K562 (cell line): ENCODE results near the gene UBE2E1.

Experiments
- CBX3 ChIP-seq, 2 experiments: IDR thresholded peaks; 1 replicate in 1 of 2; 2 replicates in 1 of 2; pipeline ENCODE4 v1.6.1; 2012; ENCODE audit warnings: inconsistent platforms in 2 of 2, low read length in 2 of 2, borderline replicate concordance in 1 of 2, control low read depth in 1 of 2
- HDAC6 ChIP-seq: IDR thresholded peaks from 2 replicates; pipeline ENCODE4 v1.6.1; 2012; ENCODE audit warnings: low read depth, mild to moderate bottlenecking, control low read depth, inconsistent platforms, low read length, moderate library complexity
- JUND ChIP-seq, 2 experiments: IDR thresholded peaks; 2 replicates in 1 of 2; 3 replicates in 1 of 2; pipeline ENCODE4 v1.6.1; 2011; ENCODE audit warnings: borderline replicate concordance in 2 of 2, low read depth in 2 of 2, low read length in 2 of 2, improper control_type of control experiment in 1 of 2, missing biosample characterization in 1 of 2, missing genetic modification characterization in 1 of 2, missing genetic modification reagents in 1 of 2
- KDM1A ChIP-seq, 2 experiments: fragments of 450-650 bp; IDR thresholded peaks; 2 replicates each; pipeline ENCODE4 v1.6.1; 2016; ENCODE audit warnings: mild to moderate bottlenecking in 2 of 2
- NFRKB ChIP-seq: fragments of 450-650 bp; IDR thresholded peaks from 2 replicates; pipeline ENCODE4 v1.6.1; 2016; ENCODE audit warnings: low read depth
- NR3C1 ChIP-seq: sonication (generic); formaldehyde crosslinking; IDR thresholded peaks from 2 replicates; pipeline ENCODE4 v1.8.1; 2022; ENCODE audit warnings: missing genetic modification reagents
- PHF8 ChIP-seq: fragments of 200-600 bp; sonication (generic); IDR thresholded peaks from 2 replicates; pipeline ENCODE4 v1.6.1; 2012; ENCODE audit warnings: mixed run types, mild to moderate bottlenecking, inconsistent platforms, low read length, moderate library complexity, borderline replicate concordance
- ZFP36 ChIP-seq: fragments of 150-350 bp; IDR thresholded peaks from 2 replicates; pipeline ENCODE4 v1.6.1; 2018; ENCODE audit warnings: low read length, low read depth; ENCODE audit not compliant: partially characterized antibody
- ZFPM2 ChIP-seq: fragments of 250-450 bp; sonication (Bioruptor Pico); IDR thresholded peaks from 2 replicates; pipeline ENCODE4 v1.5.1; 2022; ENCODE audit warnings: mild to moderate bottlenecking
- TF ChIP-seq, protein P1 (sequence below): fragments of 250-450 bp; sonication (Bioruptor Pico); IDR thresholded peaks from 2 replicates; pipeline ENCODE4 v1.5.0; 2020; ENCODE audit warnings: mild to moderate bottlenecking, borderline replicate concordance
- TF ChIP-seq, protein P2 (sequence below): sonication (generic); formaldehyde crosslinking; IDR thresholded peaks from 2 replicates; pipeline ENCODE4 v1.4.0; 2020; ENCODE audit warnings: mild to moderate bottlenecking, missing genetic modification reagents
- TF ChIP-seq, protein P3 (sequence below): fragments of 250-450 bp; sonication (Bioruptor Pico); IDR thresholded peaks from 2 replicates; pipeline ENCODE4 v1.4.0; 2020; ENCODE audit warnings: mild to moderate bottlenecking, moderate library complexity
- TF ChIP-seq, protein P4 (sequence below): sonication (generic); formaldehyde crosslinking; IDR thresholded peaks from 2 replicates; pipeline ENCODE4 v1.8.0; 2022; ENCODE audit warnings: mild to moderate bottlenecking, low read depth, missing genetic modification reagents
- TF ChIP-seq, protein P5 (sequence below), 3 experiments: IDR thresholded peaks in 2 of 3; conservative IDR thresholded peaks in 1 of 3; 2 replicates each; pipeline ENCODE4 v1.5.1; 2011 to 2012; ENCODE audit warnings: low read length in 3 of 3, mild to moderate bottlenecking in 3 of 3, control low read depth in 2 of 3, improper control_type of control experiment in 1 of 3, inconsistent platforms in 1 of 3, low read depth in 1 of 3, mixed read lengths in 1 of 3, moderate library complexity in 1 of 3; ENCODE audit not compliant: insufficient read depth in 2 of 3

DNA sequence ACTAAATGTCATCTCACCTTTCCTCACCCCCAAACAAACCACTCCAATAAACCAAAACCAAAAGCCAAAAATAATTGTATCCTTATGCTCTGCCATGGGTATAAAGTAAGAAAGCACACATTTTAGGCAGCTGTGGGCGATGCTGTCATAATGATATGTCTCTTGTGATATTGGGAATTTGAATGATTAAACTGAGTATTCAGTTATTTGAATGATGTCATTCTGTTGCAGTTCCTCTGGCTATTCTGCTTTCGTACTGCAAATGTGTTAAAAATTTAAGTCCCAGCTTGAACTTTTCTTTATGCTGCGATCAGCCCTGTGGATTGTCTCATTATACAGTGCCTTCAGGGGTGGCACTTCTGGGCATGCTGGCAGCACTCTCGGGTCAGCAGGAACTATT, 128.5 kb downstream of the UBE2E1 start:
- TF ChIP-seq CBX3 (IDR thresholded peaks at IDR 0.05; ENCODE audit: borderline replicate concordance in 1 of 2, low read length in 2 of 2) (no peak), NFRKB (no peak), JUND (IDR thresholded peaks at IDR 0.05; ENCODE audit: borderline replicate concordance, low read depth, low read length) (no peak), JUND (tag; IDR thresholded peaks at IDR 0.05; ENCODE audit: borderline replicate concordance, low read depth, low read length) (no peak), ZFP36 (no peak), HDAC6 (no peak), NR3C1 (no peak), PHF8 (no peak), KDM1A (IDR thresholded peaks at IDR 0.05) (no peak), ZFPM2 (CRISPR knock-in tag) (no peak)
- TF ChIP-seq, protein P1, sequence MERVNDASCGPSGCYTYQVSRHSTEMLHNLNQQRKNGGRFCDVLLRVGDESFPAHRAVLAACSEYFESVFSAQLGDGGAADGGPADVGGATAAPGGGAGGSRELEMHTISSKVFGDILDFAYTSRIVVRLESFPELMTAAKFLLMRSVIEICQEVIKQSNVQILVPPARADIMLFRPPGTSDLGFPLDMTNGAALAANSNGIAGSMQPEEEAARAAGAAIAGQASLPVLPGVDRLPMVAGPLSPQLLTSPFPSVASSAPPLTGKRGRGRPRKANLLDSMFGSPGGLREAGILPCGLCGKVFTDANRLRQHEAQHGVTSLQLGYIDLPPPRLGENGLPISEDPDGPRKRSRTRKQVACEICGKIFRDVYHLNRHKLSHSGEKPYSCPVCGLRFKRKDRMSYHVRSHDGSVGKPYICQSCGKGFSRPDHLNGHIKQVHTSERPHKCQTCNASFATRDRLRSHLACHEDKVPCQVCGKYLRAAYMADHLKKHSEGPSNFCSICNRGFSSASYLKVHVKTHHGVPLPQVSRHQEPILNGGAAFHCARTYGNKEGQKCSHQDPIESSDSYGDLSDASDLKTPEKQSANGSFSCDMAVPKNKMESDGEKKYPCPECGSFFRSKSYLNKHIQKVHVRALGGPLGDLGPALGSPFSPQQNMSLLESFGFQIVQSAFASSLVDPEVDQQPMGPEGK (CRISPR knock-in tag): no peak
- TF ChIP-seq, protein P2, sequence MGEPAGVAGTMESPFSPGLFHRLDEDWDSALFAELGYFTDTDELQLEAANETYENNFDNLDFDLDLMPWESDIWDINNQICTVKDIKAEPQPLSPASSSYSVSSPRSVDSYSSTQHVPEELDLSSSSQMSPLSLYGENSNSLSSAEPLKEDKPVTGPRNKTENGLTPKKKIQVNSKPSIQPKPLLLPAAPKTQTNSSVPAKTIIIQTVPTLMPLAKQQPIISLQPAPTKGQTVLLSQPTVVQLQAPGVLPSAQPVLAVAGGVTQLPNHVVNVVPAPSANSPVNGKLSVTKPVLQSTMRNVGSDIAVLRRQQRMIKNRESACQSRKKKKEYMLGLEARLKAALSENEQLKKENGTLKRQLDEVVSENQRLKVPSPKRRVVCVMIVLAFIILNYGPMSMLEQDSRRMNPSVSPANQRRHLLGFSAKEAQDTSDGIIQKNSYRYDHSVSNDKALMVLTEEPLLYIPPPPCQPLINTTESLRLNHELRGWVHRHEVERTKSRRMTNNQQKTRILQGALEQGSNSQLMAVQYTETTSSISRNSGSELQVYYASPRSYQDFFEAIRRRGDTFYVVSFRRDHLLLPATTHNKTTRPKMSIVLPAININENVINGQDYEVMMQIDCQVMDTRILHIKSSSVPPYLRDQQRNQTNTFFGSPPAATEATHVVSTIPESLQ (CRISPR knock-in tag): no peak
- TF ChIP-seq, protein P3, sequence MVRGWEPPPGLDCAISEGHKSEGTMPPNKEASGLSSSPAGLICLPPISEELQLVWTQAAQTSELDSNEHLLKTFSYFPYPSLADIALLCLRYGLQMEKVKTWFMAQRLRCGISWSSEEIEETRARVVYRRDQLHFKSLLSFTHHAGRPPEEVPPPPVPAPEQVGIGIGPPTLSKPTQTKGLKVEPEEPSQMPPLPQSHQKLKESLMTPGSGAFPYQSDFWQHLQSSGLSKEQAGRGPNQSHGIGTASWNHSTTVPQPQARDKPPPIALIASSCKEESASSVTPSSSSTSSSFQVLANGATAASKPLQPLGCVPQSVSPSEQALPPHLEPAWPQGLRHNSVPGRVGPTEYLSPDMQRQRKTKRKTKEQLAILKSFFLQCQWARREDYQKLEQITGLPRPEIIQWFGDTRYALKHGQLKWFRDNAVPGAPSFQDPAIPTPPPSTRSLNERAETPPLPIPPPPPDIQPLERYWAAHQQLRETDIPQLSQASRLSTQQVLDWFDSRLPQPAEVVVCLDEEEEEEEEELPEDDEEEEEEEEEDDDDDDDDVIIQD (CRISPR knock-in tag): no peak
- TF ChIP-seq, protein P4, sequence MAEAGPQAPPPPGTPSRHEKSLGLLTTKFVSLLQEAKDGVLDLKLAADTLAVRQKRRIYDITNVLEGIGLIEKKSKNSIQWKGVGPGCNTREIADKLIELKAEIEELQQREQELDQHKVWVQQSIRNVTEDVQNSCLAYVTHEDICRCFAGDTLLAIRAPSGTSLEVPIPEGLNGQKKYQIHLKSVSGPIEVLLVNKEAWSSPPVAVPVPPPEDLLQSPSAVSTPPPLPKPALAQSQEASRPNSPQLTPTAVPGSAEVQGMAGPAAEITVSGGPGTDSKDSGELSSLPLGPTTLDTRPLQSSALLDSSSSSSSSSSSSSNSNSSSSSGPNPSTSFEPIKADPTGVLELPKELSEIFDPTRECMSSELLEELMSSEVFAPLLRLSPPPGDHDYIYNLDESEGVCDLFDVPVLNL (CRISPR knock-in tag): no peak
- TF ChIP-seq, protein P5, sequence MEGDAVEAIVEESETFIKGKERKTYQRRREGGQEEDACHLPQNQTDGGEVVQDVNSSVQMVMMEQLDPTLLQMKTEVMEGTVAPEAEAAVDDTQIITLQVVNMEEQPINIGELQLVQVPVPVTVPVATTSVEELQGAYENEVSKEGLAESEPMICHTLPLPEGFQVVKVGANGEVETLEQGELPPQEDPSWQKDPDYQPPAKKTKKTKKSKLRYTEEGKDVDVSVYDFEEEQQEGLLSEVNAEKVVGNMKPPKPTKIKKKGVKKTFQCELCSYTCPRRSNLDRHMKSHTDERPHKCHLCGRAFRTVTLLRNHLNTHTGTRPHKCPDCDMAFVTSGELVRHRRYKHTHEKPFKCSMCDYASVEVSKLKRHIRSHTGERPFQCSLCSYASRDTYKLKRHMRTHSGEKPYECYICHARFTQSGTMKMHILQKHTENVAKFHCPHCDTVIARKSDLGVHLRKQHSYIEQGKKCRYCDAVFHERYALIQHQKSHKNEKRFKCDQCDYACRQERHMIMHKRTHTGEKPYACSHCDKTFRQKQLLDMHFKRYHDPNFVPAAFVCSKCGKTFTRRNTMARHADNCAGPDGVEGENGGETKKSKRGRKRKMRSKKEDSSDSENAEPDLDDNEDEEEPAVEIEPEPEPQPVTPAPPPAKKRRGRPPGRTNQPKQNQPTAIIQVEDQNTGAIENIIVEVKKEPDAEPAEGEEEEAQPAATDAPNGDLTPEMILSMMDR (IDR thresholded peaks at IDR 0.05 in 2 of 3, conservative IDR thresholded peaks at IDR 0.05 in 1 of 3; ENCODE audit: insufficient read depth in 2 of 3, low read depth in 1 of 3, low read length in 3 of 3): no peak
